Natural killer cell (primary cell): ENCODE data around the gene SH3GL1. TPM values are rescaled to one million over a fixed set of nuclear protein-coding genes. Genes with fewer than 3 reads are reported as not detected.
A peak's percentile ranks its signal among the peaks of the same experiment; 100 is the strongest.

Experiments used
- ATAC-seq, 3 donors: fragments of 150-1000 bp in 2 of 3; fragments of 200-7000 bp in 1 of 3; cut with Tn5 transposase; 1 replicate in 1 of 3; 2 replicates in 2 of 3; pipeline ENCODE4 v1.10.0; 2021; ENCODE audit warnings: mild to moderate bottlenecking in 2 of 3, moderate library complexity in 2 of 3
- DNase-seq, 2 donors: peaks; one replicate each; pipeline versions ENCODE4 v3.0.0 to v3.0.0-alpha.2; 2013 to 2021; ENCODE audit warnings: mixed read lengths in 1 of 2
- H3K27ac ChIP-seq: one replicate; pipeline ENCODE4 v1.5.1; 2013; ENCODE audit warnings: mild to moderate bottlenecking, low read length
- H3K27me3 ChIP-seq: one replicate; pipeline ENCODE4 v1.6.1; 2013; ENCODE audit warnings: low read length; ENCODE audit not compliant: control insufficient read depth, insufficient read depth
- H3K36me3 ChIP-seq: one replicate; pipeline ENCODE4 v1.6.1; 2013; ENCODE audit warnings: low read length; ENCODE audit not compliant: control insufficient read depth, insufficient read depth
- H3K4me1 ChIP-seq: one replicate; pipeline ENCODE4 v1.6.1; 2013; ENCODE audit warnings: low read length; ENCODE audit not compliant: control insufficient read depth, insufficient read depth
- H3K4me3 ChIP-seq: one replicate; pipeline ENCODE4 v1.5.1; 2013; ENCODE audit warnings: low read length
- H3K9me3 ChIP-seq: one replicate; pipeline ENCODE4 v1.6.1; 2013; ENCODE audit warnings: low read length; ENCODE audit not compliant: control insufficient read depth, insufficient read depth
- H3K27ac Mint-ChIP-seq, 2 donors: one replicate each; pipeline ENCODE4 v1.8.0; 2022; ENCODE audit warnings: mild to moderate bottlenecking in 2 of 2, mixed read lengths in 2 of 2, moderate library complexity in 1 of 2
- H3K27me3 Mint-ChIP-seq, 2 donors: one replicate each; pipeline ENCODE4 v1.8.0; 2022; ENCODE audit warnings: low read depth in 2 of 2, mixed read lengths in 2 of 2
- H3K36me3 Mint-ChIP-seq: one replicate; pipeline ENCODE4 v1.8.0; 2022; ENCODE audit warnings: mixed read lengths
- H3K4me1 Mint-ChIP-seq, 2 donors: one replicate each; pipeline ENCODE4 v1.8.0; 2022; ENCODE audit warnings: mixed read lengths in 2 of 2
- H3K4me3 Mint-ChIP-seq: one replicate; pipeline ENCODE4 v1.8.0; 2022; ENCODE audit warnings: mild to moderate bottlenecking, moderate library complexity, mixed read lengths
- H3K9me3 Mint-ChIP-seq, 2 donors: one replicate each; pipeline ENCODE4 v1.8.0; 2022; ENCODE audit warnings: mixed read lengths in 2 of 2
- CTCF ChIP-seq: fragments of 200-600 bp; IDR thresholded peaks from one replicate; pipeline ENCODE4 v1.8.0; 2022; ENCODE audit warnings: antibody characterized with exemption
- WGBS: methylation state at CpG from one replicate; pipeline ENCODE4 v1.1.7; 2013; ENCODE audit warnings: missing lambda C conversion rate; ENCODE audit not compliant: insufficient coverage; 5-methylcytosine and 5-hydroxymethylcytosine counted together
- intact Hi-C: fragments of 100-400 bp; cut with micrococcal nuclease; formaldehyde crosslinking; loops from one replicate; pipeline ENCODE4 v1.14.2; 2022
- total RNA-seq, 4 donors: library from RNA; stranded (reverse); fragments of 120-200 nt in 1 of 4; gene quantifications; one replicate each; pipeline versions ENCODE4 v1.2.3 to v1.2.4, GENCODE V29; 2013 to 2022

SH3GL1 gene
- total RNA-seq, 3 donors from 2014 or later (not counting 1 experiment from before 2014, with no cell fraction given), result 43.9 to 55.7 (median 49.2) TPM

- intact Hi-C loops, result no loop called here
- no peaks in the 10 kb centered on the region for H3K36me3 Mint-ChIP-seq
- H3K4me1 Mint-ChIP-seq, result peaks cover 11 to 20% of the 10 kb centered on the region in 2 donors
These were observed 77.2 kb downstream of the SH3GL1 start for GRCh38 chr19:4322942-4323665.

GRCh38 chr19:4320419-4320818 lies 79.9 kb downstream of the SH3GL1 start:
- intact Hi-C loops, result no loop called here
- peaks cover 0 to 2% of the 10 kb centered on the region in 2 donors for H3K9me3 Mint-ChIP-seq
- H3K27ac Mint-ChIP-seq, result peak overlapping the region in 1 of 2 donors; percentile 58
- Histone ChIP-seq H3K4me1 (no peaks in the 10 kb centered on the region), H3K4me3 (no peak overlapping the region), H3K27ac (no peak overlapping the region), H3K36me3 (no peaks in the 10 kb centered on the region), H3K9me3 (no peaks in the 10 kb centered on the region), H3K27me3 (no peaks in the 10 kb centered on the region)
- H3K27me3 Mint-ChIP-seq, result no peaks in the 10 kb centered on the region
- ATAC-seq (no peak), DNase-seq (no peak)
- H3K36me3 Mint-ChIP-seq, result no peaks in the 10 kb centered on the region
- no peaks in the 10 kb centered on the region for H3K4me1 Mint-ChIP-seq
- no peak for TF ChIP-seq CTCF
- H3K4me3 Mint-ChIP-seq, result no peak overlapping the region
- 98% methylated on average over 2 of the region's 2 CpGs for WGBS

More at GRCh38 chr19:4322942-4323665, 77.2 kb downstream of the SH3GL1 start:
- no peaks in the 10 kb centered on the region for H3K9me3 ChIP-seq
- H3K4me3 ChIP-seq, result no peak overlapping the region
- WGBS, result 90% methylated on average over 35 of the region's 37 CpGs
- H3K36me3 ChIP-seq, result no peaks in the 10 kb centered on the region
- Mint-ChIP-seq H3K9me3 (peaks cover 0 to 2% of the 10 kb centered on the region in 2 donors), H3K4me3 (no peak overlapping the region), H3K27me3 (no peaks in the 10 kb centered on the region), H3K27ac (no peak overlapping the region)
- ATAC-seq, result no peak
- no peak overlapping the region for H3K27ac ChIP-seq
- peaks cover 18% of the 10 kb centered on the region for H3K4me1 ChIP-seq
- DNase-seq, result no peak
- no peak for TF ChIP-seq CTCF
- no peaks in the 10 kb centered on the region for H3K27me3 ChIP-seq

GRCh38 chr19:4319067-4319718 lies 81.2 kb downstream of the SH3GL1 start:
- Mint-ChIP-seq H3K36me3 (no peaks in the 10 kb centered on the region), H3K27me3 (no peaks in the 10 kb centered on the region), H3K4me1 (no peaks in the 10 kb centered on the region), H3K4me3 (no peak overlapping the region), H3K9me3 (peaks cover 0 to 2% of the 10 kb centered on the region in 2 donors), H3K27ac (no peak overlapping the region)
- no peak for TF ChIP-seq CTCF
- no peaks in the 10 kb centered on the region for H3K36me3 ChIP-seq
- H3K27ac ChIP-seq, result no peak overlapping the region
- DNase-seq (no peak), ATAC-seq (no peak)
- 100% methylated on average over 2 of the region's 2 CpGs for WGBS
- H3K27me3 ChIP-seq, result no peaks in the 10 kb centered on the region
- intact Hi-C loops, result no loop called here
- H3K4me3 ChIP-seq, result no peak overlapping the region
- no peaks in the 10 kb centered on the region for H3K4me1 ChIP-seq
- no peaks in the 10 kb centered on the region for H3K9me3 ChIP-seq
